PC-3 (cell line): ENCODE results near the gene CFAP99.

Experiments used
- EZH2phosphoT487 ChIP-seq: fragments of 300-600 bp; sonication (generic); IDR thresholded peaks from 2 replicates; pipeline ENCODE4 v1.6.1; 2018; ENCODE audit warnings: mild to moderate bottlenecking, antibody characterized with exemption, low read length, borderline replicate concordance
- TF ChIP-seq, protein P1 (sequence below): fragments of 300-600 bp; sonication (generic); conservative IDR thresholded peaks from 2 replicates; pipeline ENCODE4 v1.5.1; 2017; ENCODE audit warnings: antibody characterized with exemption, low read depth, mild to moderate bottlenecking, low read length

- TF ChIP-seq, protein P1, sequence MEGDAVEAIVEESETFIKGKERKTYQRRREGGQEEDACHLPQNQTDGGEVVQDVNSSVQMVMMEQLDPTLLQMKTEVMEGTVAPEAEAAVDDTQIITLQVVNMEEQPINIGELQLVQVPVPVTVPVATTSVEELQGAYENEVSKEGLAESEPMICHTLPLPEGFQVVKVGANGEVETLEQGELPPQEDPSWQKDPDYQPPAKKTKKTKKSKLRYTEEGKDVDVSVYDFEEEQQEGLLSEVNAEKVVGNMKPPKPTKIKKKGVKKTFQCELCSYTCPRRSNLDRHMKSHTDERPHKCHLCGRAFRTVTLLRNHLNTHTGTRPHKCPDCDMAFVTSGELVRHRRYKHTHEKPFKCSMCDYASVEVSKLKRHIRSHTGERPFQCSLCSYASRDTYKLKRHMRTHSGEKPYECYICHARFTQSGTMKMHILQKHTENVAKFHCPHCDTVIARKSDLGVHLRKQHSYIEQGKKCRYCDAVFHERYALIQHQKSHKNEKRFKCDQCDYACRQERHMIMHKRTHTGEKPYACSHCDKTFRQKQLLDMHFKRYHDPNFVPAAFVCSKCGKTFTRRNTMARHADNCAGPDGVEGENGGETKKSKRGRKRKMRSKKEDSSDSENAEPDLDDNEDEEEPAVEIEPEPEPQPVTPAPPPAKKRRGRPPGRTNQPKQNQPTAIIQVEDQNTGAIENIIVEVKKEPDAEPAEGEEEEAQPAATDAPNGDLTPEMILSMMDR, result no peak
- TF ChIP-seq EZH2phosphoT487, result no peak
Observed at GRCh38 chr4:2425386-2426068, 6.8 kb downstream of the CFAP99 start.
